Daoy (cell line): ENCODE measurements around the gene P2RY4. TPM values are rescaled to one million over a fixed set of nuclear protein-coding genes. Genes with fewer than 3 reads are reported as not detected.
"Not testable (repeated sequence)": the region's sequence is repeated elsewhere in the genome, so short reads cannot be mapped to it uniquely, and the experiment has no call there.

Source experiments
- DNase-seq: peaks from one replicate; pipeline ENCODE4 v3.0.0-alpha.2; 2015; ENCODE audit warnings: low read depth
- total RNA-seq: library from RNA; depleted of rRNA; stranded (reverse); fragments of >200 nt; shearing (Covaris generic); gene quantifications from 2 replicates; pipeline ENCODE4 v1.2.3, GENCODE V29; 2014; rRNA removed

P2RY4 gene
- not detected in 2 replicates for total RNA-seq

- no peak for DNase-seq
Observed at GRCh38 chrX:70260104-70260503, at the start of gene P2RY4. Gene P2RY4, minus strand, starts transcription at chrX:70260204. Its CDS starts 580 bp downstream, at chrX:70259624.

GRCh38 chrX:70301716-70302115 is 41.7 kb upstream of the P2RY4 start:
- no peak for DNase-seq

- DNase-seq: no peak
Observed at GRCh38 chrX:70293621-70294020, 33.6 kb upstream of the P2RY4 start.

- no peak for DNase-seq
Observed at GRCh38 chrX:70292788-70293187, 32.8 kb upstream of the P2RY4 start.

- DNase-seq: peak; percentile 90
Observed at GRCh38 chrX:70289793-70290770, 30.1 kb upstream of the P2RY4 start, which contains the start of the genes KIF4A and PDZD11. Gene KIF4A, plus strand, starts transcription at chrX:70290104. Its CDS starts 355 bp downstream, at chrX:70290459. Gene PDZD11, minus strand, starts transcription at chrX:70289927. Its CDS starts 586 bp downstream, at chrX:70289341.

- peak; percentile 1 for DNase-seq
Observed at GRCh38 chrX:70289168-70289792, 29.3 kb upstream of the P2RY4 start.

GRCh38 chrX:70281951-70282350 is 21.9 kb upstream of the P2RY4 start, which contains the start of gene RAB41:
Gene RAB41, plus strand, starts transcription at chrX:70282172. Its CDS starts 46 bp downstream, at chrX:70282218.
- no peak for DNase-seq

GRCh38 chrX:70280573-70280972 is 20.6 kb upstream of the P2RY4 start:
- DNase-seq: no peak

GRCh38 chrX:70279081-70279480 is 19.1 kb upstream of the P2RY4 start:
- no peak for DNase-seq

- DNase-seq: not testable (repeated sequence)
Observed at GRCh38 chrX:70274029-70274428, 14.0 kb upstream of the P2RY4 start.

GRCh38 chrX:70268034-70268433 is 8.0 kb upstream of the P2RY4 start, which contains the start of gene ARR3:
Gene ARR3, plus strand, starts transcription at chrX:70268334. Its CDS starts 1,052 bp downstream, at chrX:70269386.
- no peak for DNase-seq

GRCh38 chrX:70264784-70265183 is 4.8 kb upstream of the P2RY4 start:
- DNase-seq: no peak

GRCh38 chrX:70262952-70263567 is 3.1 kb upstream of the P2RY4 start:
- peak; percentile 37 for DNase-seq

- no peak for DNase-seq
Observed at GRCh38 chrX:70257423-70258288, 2.3 kb downstream of the P2RY4 start.

GRCh38 chrX:70255452-70255851 is 4.6 kb downstream of the P2RY4 start:
- no peak for DNase-seq

- DNase-seq: no peak
Observed at GRCh38 chrX:70254909-70255308, 5.1 kb downstream of the P2RY4 start.

GRCh38 chrX:70254063-70254400 is 6.0 kb downstream of the P2RY4 start:
- no peak for DNase-seq

- peak; percentile 10 for DNase-seq
Observed at GRCh38 chrX:70253377-70254062, 6.5 kb downstream of the P2RY4 start.

- no peak for DNase-seq
Observed at GRCh38 chrX:70252491-70252890, 7.5 kb downstream of the P2RY4 start.

GRCh38 chrX:70247252-70247651 is 12.8 kb downstream of the P2RY4 start:
- DNase-seq: no peak
